GM12801 (cell line): ENCODE data around the gene DCUN1D2.

Experiments used
- TF ChIP-seq, protein P1 (sequence below): IDR thresholded peaks from one replicate; pipeline ENCODE4 v1.5.1; 2011; ENCODE audit warnings: control low read depth; ENCODE audit not compliant: insufficient read length; ENCODE audit errors: extremely low read depth

DCUN1D2 gene

DNA sequence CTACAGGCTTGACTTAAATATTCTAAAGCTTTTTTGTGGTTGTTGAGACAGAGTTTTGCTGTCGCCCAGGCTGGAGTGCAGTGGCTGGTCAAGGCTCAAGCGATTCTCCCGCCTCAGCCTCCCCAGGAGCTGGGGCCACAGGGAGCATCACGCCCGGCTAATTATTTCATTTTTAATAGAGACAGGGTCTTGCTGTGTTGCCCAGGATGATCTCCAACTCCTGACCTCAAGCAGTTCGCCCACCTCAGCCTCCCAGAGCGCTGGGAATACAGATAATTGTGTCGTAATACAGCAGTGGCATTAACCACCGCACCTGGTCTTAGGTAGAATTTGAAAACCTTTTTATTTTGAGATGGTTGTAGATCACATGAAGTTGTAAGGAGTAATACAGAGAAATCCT lies 1.5 kb upstream of the DCUN1D2 start:
- TF ChIP-seq, protein P1, sequence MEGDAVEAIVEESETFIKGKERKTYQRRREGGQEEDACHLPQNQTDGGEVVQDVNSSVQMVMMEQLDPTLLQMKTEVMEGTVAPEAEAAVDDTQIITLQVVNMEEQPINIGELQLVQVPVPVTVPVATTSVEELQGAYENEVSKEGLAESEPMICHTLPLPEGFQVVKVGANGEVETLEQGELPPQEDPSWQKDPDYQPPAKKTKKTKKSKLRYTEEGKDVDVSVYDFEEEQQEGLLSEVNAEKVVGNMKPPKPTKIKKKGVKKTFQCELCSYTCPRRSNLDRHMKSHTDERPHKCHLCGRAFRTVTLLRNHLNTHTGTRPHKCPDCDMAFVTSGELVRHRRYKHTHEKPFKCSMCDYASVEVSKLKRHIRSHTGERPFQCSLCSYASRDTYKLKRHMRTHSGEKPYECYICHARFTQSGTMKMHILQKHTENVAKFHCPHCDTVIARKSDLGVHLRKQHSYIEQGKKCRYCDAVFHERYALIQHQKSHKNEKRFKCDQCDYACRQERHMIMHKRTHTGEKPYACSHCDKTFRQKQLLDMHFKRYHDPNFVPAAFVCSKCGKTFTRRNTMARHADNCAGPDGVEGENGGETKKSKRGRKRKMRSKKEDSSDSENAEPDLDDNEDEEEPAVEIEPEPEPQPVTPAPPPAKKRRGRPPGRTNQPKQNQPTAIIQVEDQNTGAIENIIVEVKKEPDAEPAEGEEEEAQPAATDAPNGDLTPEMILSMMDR = no peak

DNA sequence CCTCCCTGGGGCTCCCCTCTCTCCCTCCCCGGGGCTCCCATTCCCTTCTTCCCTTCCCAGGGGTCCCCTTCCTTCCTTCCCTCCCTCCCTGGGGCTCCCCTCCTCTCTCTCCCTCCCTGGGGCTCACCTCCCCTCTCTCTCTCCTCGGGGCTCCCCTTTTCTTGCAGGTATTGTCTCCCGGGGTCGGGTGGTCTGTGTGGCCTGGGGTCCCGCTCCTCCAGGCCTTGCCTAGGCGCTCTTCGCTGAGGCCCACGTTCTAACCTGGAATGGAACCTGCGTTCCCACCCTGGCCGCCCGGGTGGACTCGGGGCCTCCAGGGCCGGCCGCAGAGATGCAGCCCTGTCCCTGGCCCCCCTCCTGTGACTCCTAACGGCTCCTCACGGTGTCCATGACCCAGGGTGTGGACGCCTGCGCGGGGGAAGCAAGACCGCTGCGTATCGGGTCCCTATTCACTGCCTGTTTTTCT lies 940 bp upstream of the DCUN1D2 start:
- TF ChIP-seq, protein P1 = no peak

DNA sequence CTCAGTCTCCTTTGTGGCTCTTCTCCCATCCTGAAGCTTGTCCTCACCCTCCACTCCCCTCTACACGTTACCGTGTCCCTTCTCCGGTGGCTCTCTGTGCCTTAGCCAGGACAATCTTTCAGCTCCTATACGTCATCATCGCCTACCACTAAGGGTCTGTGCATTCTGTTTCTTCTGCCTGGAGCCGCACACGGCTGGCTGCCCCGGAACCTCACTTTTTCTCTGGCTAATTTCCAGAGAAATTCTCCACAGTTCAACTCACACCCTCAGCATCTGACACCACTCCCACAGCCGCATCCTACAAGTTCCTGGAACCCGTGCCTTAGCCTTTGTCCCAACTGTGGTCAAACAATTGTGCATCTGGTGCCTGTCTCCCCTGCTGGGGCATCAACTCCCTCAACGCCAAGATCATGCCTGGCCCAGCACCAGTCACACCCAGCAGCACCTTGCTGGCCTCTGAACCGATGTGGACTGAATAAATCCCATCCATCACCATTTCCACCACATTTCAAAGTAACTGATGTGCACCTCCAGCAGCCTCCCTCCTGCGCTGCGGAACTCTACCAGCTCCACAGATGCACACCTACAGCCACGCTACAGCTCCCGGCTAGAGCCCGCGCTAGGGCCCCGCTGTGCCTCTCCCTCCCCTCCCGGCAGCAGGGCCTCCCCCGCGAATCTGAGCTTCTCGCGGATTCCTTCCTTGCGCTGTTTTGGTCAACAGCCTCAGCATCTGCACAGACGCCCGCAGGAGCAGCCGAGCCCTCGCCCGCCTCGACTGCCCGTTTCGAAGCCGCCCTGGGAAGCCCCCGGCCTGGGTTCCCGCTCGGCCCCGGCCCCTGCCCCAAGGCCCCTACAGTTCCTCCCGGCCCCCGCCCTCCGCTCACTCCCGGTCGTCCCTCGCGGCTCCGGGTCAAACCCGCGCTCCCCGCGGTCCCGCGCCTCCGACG lies 689 bp downstream of the DCUN1D2 start:
- TF ChIP-seq, protein P1 = no peak

DNA sequence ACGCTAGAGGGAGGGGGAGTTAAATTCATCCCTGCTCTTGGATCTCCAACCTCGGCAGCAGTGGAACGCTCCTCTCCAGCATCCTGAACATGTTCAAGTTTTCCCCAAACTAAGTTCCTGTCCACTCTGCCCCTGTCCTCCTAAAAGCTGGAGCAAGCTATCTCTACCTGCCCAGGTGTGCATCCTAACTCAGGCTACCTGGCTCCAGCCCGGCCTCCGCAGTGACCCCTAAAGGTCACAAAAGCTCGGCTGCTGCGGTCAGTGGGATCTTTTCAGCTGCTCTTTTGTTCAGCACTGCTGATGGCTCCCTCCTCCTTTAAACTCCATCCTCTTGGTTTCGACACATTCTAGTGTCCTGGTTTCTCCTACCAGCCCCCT lies 1.4 kb downstream of the DCUN1D2 start:
- TF ChIP-seq, protein P1 = no peak

DNA sequence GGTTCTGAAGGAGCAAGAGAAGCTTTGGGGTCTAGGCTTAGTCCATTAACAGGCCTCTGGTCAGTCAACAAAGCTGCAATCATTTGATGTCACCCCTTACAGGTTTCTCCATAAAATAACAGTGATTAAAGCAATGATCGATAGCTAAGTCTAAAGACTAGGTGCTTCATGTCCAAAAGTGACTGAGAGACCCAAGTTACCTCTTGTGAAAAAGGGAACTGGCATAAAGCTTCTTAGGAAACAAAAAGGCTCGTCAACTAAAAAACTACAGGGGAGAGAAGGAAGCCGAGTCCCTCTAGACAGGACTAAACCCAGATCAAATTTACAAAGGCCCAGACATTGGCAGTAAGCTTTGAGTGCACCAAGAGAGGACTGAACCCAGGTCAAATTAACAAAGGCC lies 2.2 kb downstream of the DCUN1D2 start:
- TF ChIP-seq, protein P1 = no peak

DNA sequence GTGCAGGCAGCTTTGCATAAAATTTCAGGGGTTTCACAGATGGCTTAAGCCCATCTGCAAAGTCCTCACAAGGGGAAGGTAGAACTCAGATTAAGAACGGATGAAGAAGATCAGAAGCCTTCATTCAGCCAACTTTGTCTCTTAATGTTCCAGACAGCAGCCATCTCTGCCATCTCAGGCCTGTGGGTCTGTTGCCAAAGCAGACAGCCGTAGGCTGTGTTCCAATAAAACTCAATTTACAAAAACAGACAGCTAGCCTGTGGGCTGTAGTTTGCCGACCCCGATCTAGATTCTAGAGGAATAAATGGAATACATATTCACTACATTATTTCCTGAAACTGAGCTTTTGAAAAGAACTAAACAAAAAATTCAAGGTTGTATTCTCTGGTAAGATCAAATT lies 3.8 kb downstream of the DCUN1D2 start:
- TF ChIP-seq, protein P1 = no peak

DNA sequence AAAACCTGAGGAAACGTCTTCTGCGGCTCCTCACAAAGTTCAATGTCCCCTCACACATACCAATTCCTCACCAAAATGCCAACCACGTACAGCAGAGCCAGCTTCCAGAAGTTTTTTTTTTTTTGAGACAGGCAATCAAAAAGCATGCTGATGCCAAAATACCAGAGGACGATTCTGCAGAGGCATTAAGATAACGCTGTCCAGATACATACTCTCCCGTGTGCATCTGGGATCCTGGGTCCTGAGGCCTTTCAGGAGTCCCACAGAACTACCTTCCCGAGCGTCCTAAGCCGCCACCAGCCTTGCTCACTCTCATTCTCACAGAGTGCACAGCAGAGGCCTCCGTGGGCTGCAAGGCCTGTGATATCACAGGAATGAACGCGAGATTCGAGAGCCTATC lies 5.0 kb downstream of the DCUN1D2 start:
- TF ChIP-seq, protein P1 = no peak
